Dendritic cell treated with granulocyte-macrophage colony-stimulating factor and Interleukin-4, amounts not matched to agents 40 ng/mL and 50 ng/mL, for 4 days (primary cell): ENCODE measurements around the gene PVALB.

Source experiments
- H3K27ac Mint-ChIP-seq: one replicate; pipeline ENCODE4 v1.8.0; 2022; ENCODE audit warnings: mild to moderate bottlenecking, mixed read lengths
- H3K27me3 Mint-ChIP-seq: one replicate; pipeline ENCODE4 v1.8.0; 2022; ENCODE audit warnings: mild to moderate bottlenecking, mixed read lengths
- H3K36me3 Mint-ChIP-seq: one replicate; pipeline ENCODE4 v1.8.0; 2022; ENCODE audit warnings: low read depth, mixed read lengths
- H3K4me1 Mint-ChIP-seq: one replicate; pipeline ENCODE4 v1.8.0; 2022; ENCODE audit warnings: low read depth, mixed read lengths
- H3K4me3 Mint-ChIP-seq: one replicate; pipeline ENCODE4 v1.8.0; 2022; ENCODE audit warnings: mild to moderate bottlenecking, moderate library complexity, mixed read lengths
- H3K9me3 Mint-ChIP-seq: one replicate; pipeline ENCODE4 v1.8.0; 2022; ENCODE audit warnings: mixed read lengths
- intact Hi-C: fragments of 100-400 bp; cut with micrococcal nuclease; formaldehyde crosslinking; loops from one replicate; pipeline ENCODE4 v1.15.0; 2022

The PVALB gene

GRCh38 chr22:36790648-36791047 lies 26.2 kb downstream of the PVALB start:
- Mint-ChIP-seq H3K27ac (no peak overlapping the region), H3K36me3 (no peaks in the 10 kb centered on the region), H3K4me1 (peaks cover 11% of the 10 kb centered on the region), H3K27me3 (peaks cover 58% of the 10 kb centered on the region), H3K4me3 (no peak overlapping the region), H3K9me3 (no peaks in the 10 kb centered on the region)
- intact Hi-C loops, result no loop called here

GRCh38 chr22:36787204-36787988 lies 29.4 kb downstream of the PVALB start:
- Mint-ChIP-seq H3K4me1 (peaks cover 15% of the 10 kb centered on the region), H3K27me3 (peaks cover 64% of the 10 kb centered on the region), H3K9me3 (no peaks in the 10 kb centered on the region), H3K36me3 (no peaks in the 10 kb centered on the region), H3K27ac (no peak overlapping the region), H3K4me3 (no peak overlapping the region)
- intact Hi-C loops, result no loop called here

- intact Hi-C loops, result no loop called here
- Mint-ChIP-seq H3K36me3 (no peaks in the 10 kb centered on the region), H3K27ac (no peak overlapping the region), H3K4me1 (peaks cover 12% of the 10 kb centered on the region), H3K4me3 (no peak overlapping the region), H3K27me3 (peaks cover 43% of the 10 kb centered on the region), H3K9me3 (no peaks in the 10 kb centered on the region)
These were observed 33.1 kb downstream of the PVALB start for GRCh38 chr22:36783743-36784142.

GRCh38 chr22:36781656-36782627 lies 34.9 kb downstream of the PVALB start:
- H3K36me3 Mint-ChIP-seq, result no peaks in the 10 kb centered on the region
- H3K4me3 Mint-ChIP-seq, result no peak overlapping the region
- intact Hi-C loops, result loop anchor here (1.0 kb wide), 1 partner anchor 74 kb away; no protein-coding TSS in a partner anchor
- H3K9me3 Mint-ChIP-seq, result no peaks in the 10 kb centered on the region
- H3K27me3 Mint-ChIP-seq, result peaks cover 33% of the 10 kb centered on the region
- H3K4me1 Mint-ChIP-seq, result peaks cover 13% of the 10 kb centered on the region
- no peak overlapping the region for H3K27ac Mint-ChIP-seq

GRCh38 chr22:36778020-36778419 lies 38.8 kb downstream of the PVALB start:
- Mint-ChIP-seq H3K27me3 (peaks cover 11% of the 10 kb centered on the region), H3K4me3 (no peak overlapping the region), H3K9me3 (no peaks in the 10 kb centered on the region), H3K36me3 (no peaks in the 10 kb centered on the region), H3K27ac (no peak overlapping the region), H3K4me1 (peaks cover 28% of the 10 kb centered on the region)
- intact Hi-C loops, result loop anchor here (10.0 kb wide), 1 partner anchor 267 kb away; no protein-coding TSS in a partner anchor

GRCh38 chr22:36776722-36777121 lies 40.1 kb downstream of the PVALB start:
- no peaks in the 10 kb centered on the region for H3K9me3 Mint-ChIP-seq
- H3K27me3 Mint-ChIP-seq, result peaks cover 2% of the 10 kb centered on the region
- H3K27ac Mint-ChIP-seq, result peak overlapping the region; percentile 80
- H3K4me3 Mint-ChIP-seq, result peak overlapping the region; percentile 73
- intact Hi-C loops, result loop anchor here (10.0 kb wide), 1 partner anchor 268 kb away; no protein-coding TSS in a partner anchor
- H3K36me3 Mint-ChIP-seq, result peaks cover 6% of the 10 kb centered on the region
- peaks cover 21% of the 10 kb centered on the region for H3K4me1 Mint-ChIP-seq

GRCh38 chr22:36775964-36776669 lies 40.7 kb downstream of the PVALB start, which contains the start of gene IFT27:
Gene IFT27, minus strand, starts transcription at chr22:36776119. Its CDS starts 412 bp downstream, at chr22:36775707.
- intact Hi-C loops, result loop anchor here (2.0 to 10.0 kb wide), 2 partner anchors 229 to 269 kb away; no protein-coding TSS in a partner anchor

GRCh38 chr22:36775586-36775963 lies 41.3 kb downstream of the PVALB start:
- H3K36me3 Mint-ChIP-seq, result peaks cover 6% of the 10 kb centered on the region
- H3K9me3 Mint-ChIP-seq, result no peaks in the 10 kb centered on the region
- intact Hi-C loops, result loop anchor here (2.0 to 10.0 kb wide), 2 partner anchors 229 to 269 kb away; no protein-coding TSS in a partner anchor
- peak overlapping the region; percentile 80 for H3K4me3 Mint-ChIP-seq
- H3K27ac Mint-ChIP-seq, result peak overlapping the region; percentile 80
- H3K4me1 Mint-ChIP-seq, result peaks cover 31% of the 10 kb centered on the region
- peaks cover 2% of the 10 kb centered on the region for H3K27me3 Mint-ChIP-seq

More at GRCh38 chr22:36775964-36776669, 40.7 kb downstream of the PVALB start, which contains the start of gene IFT27:
- Mint-ChIP-seq H3K4me1 (peaks cover 26% of the 10 kb centered on the region), H3K27me3 (peaks cover 2% of the 10 kb centered on the region), H3K9me3 (no peaks in the 10 kb centered on the region), H3K36me3 (peaks cover 6% of the 10 kb centered on the region), H3K4me3 (peak within 1 kb of the TSS; percentile 80), H3K27ac (peak within 1 kb of the TSS; percentile 80)

- peaks cover 8% of the 10 kb centered on the region for H3K36me3 Mint-ChIP-seq
- H3K27ac Mint-ChIP-seq, result no peak overlapping the region
- no peak overlapping the region for H3K4me3 Mint-ChIP-seq
- intact Hi-C loops, result loop anchor here (2.0 to 10.0 kb wide), 2 partner anchors 227 to 271 kb away; no protein-coding TSS in a partner anchor
- H3K9me3 Mint-ChIP-seq, result no peaks in the 10 kb centered on the region
- peaks cover 5% of the 10 kb centered on the region for H3K27me3 Mint-ChIP-seq
- H3K4me1 Mint-ChIP-seq, result peaks cover 41% of the 10 kb centered on the region
These were observed 42.9 kb downstream of the PVALB start for GRCh38 chr22:36773935-36774334.

- H3K36me3 Mint-ChIP-seq, result peaks cover 13% of the 10 kb centered on the region
- no peak overlapping the region for H3K27ac Mint-ChIP-seq
- H3K9me3 Mint-ChIP-seq, result no peaks in the 10 kb centered on the region
- H3K4me3 Mint-ChIP-seq, result no peak overlapping the region
- H3K4me1 Mint-ChIP-seq, result peaks cover 41% of the 10 kb centered on the region
- intact Hi-C loops, result loop anchor here (10.0 kb wide), 1 partner anchor 272 kb away; no protein-coding TSS in a partner anchor
- peaks cover 5% of the 10 kb centered on the region for H3K27me3 Mint-ChIP-seq
These were observed 44.4 kb downstream of the PVALB start for GRCh38 chr22:36772451-36772850.

- intact Hi-C loops, result loop anchor here (10.0 kb wide), 1 partner anchor 273 kb away; no protein-coding TSS in a partner anchor
- Mint-ChIP-seq H3K27ac (peak overlapping the region; percentile 73), H3K4me3 (peak overlapping the region; percentile 33), H3K4me1 (peaks cover 35% of the 10 kb centered on the region), H3K27me3 (peaks cover 5% of the 10 kb centered on the region), H3K36me3 (peaks cover 22% of the 10 kb centered on the region), H3K9me3 (no peaks in the 10 kb centered on the region)
These were observed 45.3 kb downstream of the PVALB start for GRCh38 chr22:36771356-36772063.

- Mint-ChIP-seq H3K9me3 (no peaks in the 10 kb centered on the region), H3K27ac (peak overlapping the region; percentile 73), H3K27me3 (peaks cover 5% of the 10 kb centered on the region), H3K4me1 (peaks cover 32% of the 10 kb centered on the region), H3K4me3 (peak overlapping the region; percentile 33), H3K36me3 (peaks cover 30% of the 10 kb centered on the region)
- intact Hi-C loops, result loop anchor here (10.0 kb wide), 1 partner anchor 274 kb away; no protein-coding TSS in a partner anchor
These were observed 46.2 kb downstream of the PVALB start for GRCh38 chr22:36770513-36771231.
